Measurements from ENCODE around the gene HDGFL3. TPM values are rescaled to one million over a fixed set of nuclear protein-coding genes. Genes with fewer than 3 reads are reported as not detected.

The HDGFL3 gene
- total and polyA plus RNA-seq, 2 donors (not counting 1 experiment from before 2014, with no cell fraction given): 0.12 to 2.5 TPM

GRCh38 chr15:83090465-83090864 is 117.2 kb downstream of the HDGFL3 start:
- Histone ChIP-seq H3K27ac (ENCODE audit: low read length in 2 of 2) (no peak overlapping the region), H3K4me2 (replicated peaks; ENCODE audit: low read depth, low read length, poor library complexity, severe bottlenecking) (no peak overlapping the region), H3K9ac (ENCODE audit: low read length) (no peak overlapping the region), H3K4me3 (ENCODE audit: control extremely low read depth in 1 of 5, extremely low read depth in 1 of 5, insufficient read depth in 1 of 5, low read depth in 2 of 5, low read length in 4 of 5) (no peak overlapping the region), H3K27me3 (replicated peaks in 1 of 4; ENCODE audit: control extremely low read depth in 1 of 4, control insufficient read depth in 3 of 4, insufficient read depth in 4 of 4, low read length in 3 of 4) (no peaks in the 10 kb centered on the region), H3K36me3 (replicated peaks in 1 of 2; ENCODE audit: control extremely low read depth in 1 of 2, control insufficient read depth in 1 of 2, extremely low read depth in 1 of 2, insufficient read depth in 2 of 2, low read length in 1 of 2) (no peaks in the 10 kb centered on the region), H2AFZ (ENCODE audit: insufficient read depth, low read depth, low read length, poor library complexity, severe bottlenecking) (no peak overlapping the region), H4K20me1 (ENCODE audit: control insufficient read depth, insufficient read depth, low read length, poor library complexity, severe bottlenecking) (no peaks in the 10 kb centered on the region), H3K4me1 (ENCODE audit: control insufficient read depth in 2 of 2, insufficient read depth in 2 of 2, low read length in 2 of 2) (peaks cover 9 to 13% of the 10 kb centered on the region in 2 donors), H3K79me2 (ENCODE audit: control insufficient read depth, insufficient read depth, low read length) (no peaks in the 10 kb centered on the region), H3K9me3 (ENCODE audit: control extremely low read depth in 1 of 3, control insufficient read depth in 2 of 3, insufficient read depth in 1 of 3, low read length in 2 of 3) (no peaks in the 10 kb centered on the region)
- Mint-ChIP-seq H3K9me3 (ENCODE audit: insufficient read depth) (no peaks in the 10 kb centered on the region), H3K27me3 (peaks cover 14% of the 10 kb centered on the region), H3K4me1 (peaks cover 10% of the 10 kb centered on the region), H3K4me3 (no peak overlapping the region), H3K27ac (no peak overlapping the region)
- ATAC-seq (ENCODE audit: low read depth): no peak
- 94% methylated on average over 3 of the region's 4 CpGs for WGBS (ENCODE audit: insufficient coverage)
- CTCF ChIA-PET: no interaction called here
- no peak for DNase-seq
- POLR2A ChIA-PET: no interaction called here
- intact Hi-C loops (cut with micrococcal nuclease): no loop called here
- TF ChIP-seq EZH2 (IDR thresholded peaks at IDR 0.05; ENCODE audit: borderline replicate concordance, insufficient read depth, low read depth, low read length, poor library complexity, severe bottlenecking): no peak
- no peak for TF ChIP-seq CTCF (IDR thresholded peaks at IDR 0.05)

DNA sequence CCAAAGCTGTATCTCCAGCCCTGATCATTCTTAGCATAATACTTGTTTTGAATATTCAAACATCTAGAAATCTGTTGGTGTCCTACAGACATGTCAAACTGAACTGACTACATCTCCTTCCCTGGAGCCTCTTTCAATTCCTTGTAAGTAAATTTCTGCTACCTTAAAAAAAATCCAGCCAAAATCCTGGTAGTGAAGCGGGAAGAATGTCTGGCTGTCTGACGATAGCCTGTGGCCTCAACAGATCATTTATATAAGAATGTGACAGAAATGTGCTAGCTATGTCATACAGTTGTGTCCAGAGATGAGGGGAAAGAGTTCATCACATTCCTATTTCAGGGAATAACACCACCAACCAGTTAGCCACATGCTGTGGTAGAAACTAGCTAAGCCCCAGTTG is 118.7 kb downstream of the HDGFL3 start:
- Mint-ChIP-seq H3K27me3 (peaks cover 22% of the 10 kb centered on the region), H3K9me3 (ENCODE audit: insufficient read depth) (no peaks in the 10 kb centered on the region), H3K4me1 (peaks cover 10% of the 10 kb centered on the region), H3K27ac (no peak overlapping the region), H3K4me3 (no peak overlapping the region)
- H3K4me2 ChIP-seq (replicated peaks; ENCODE audit: low read depth, low read length, poor library complexity, severe bottlenecking): no peak overlapping the region
- DNase-seq: no peak
- ATAC-seq (ENCODE audit: low read depth): no peak
- CTCF ChIA-PET: interaction anchor here (0.6 kb wide), 1 partner anchor 17 kb away, joined by 3 read pairs; no protein-coding TSS in a partner anchor
- peaks cover 0 to under 1% (median 0%) of the 10 kb centered on the region in 3 donors for H3K9me3 ChIP-seq (ENCODE audit: control extremely low read depth in 1 of 3, control insufficient read depth in 2 of 3, insufficient read depth in 1 of 3, low read length in 2 of 3)
- WGBS (ENCODE audit: insufficient coverage): no CpG with 5 or more reads among the region's 2 CpGs
- no peak overlapping the region for H2AFZ ChIP-seq (ENCODE audit: insufficient read depth, low read depth, low read length, poor library complexity, severe bottlenecking)
- POLR2A ChIA-PET: no interaction called here
- no peak overlapping the region for H3K27ac ChIP-seq (ENCODE audit: low read length in 2 of 2)
- peaks cover 9 to 13% of the 10 kb centered on the region in 2 donors for H3K4me1 ChIP-seq (ENCODE audit: control insufficient read depth in 2 of 2, insufficient read depth in 2 of 2, low read length in 2 of 2)
- H3K4me3 ChIP-seq (ENCODE audit: control extremely low read depth in 1 of 5, extremely low read depth in 1 of 5, insufficient read depth in 1 of 5, low read depth in 2 of 5, low read length in 4 of 5): no peak overlapping the region
- H3K79me2 ChIP-seq (ENCODE audit: control insufficient read depth, insufficient read depth, low read length): no peaks in the 10 kb centered on the region
- H4K20me1 ChIP-seq (ENCODE audit: control insufficient read depth, insufficient read depth, low read length, poor library complexity, severe bottlenecking): no peaks in the 10 kb centered on the region
- peaks cover 0 to 6% (median 4%) of the 10 kb centered on the region in 4 experiments for H3K27me3 ChIP-seq (replicated peaks in 1 of 4; ENCODE audit: control extremely low read depth in 1 of 4, control insufficient read depth in 3 of 4, insufficient read depth in 4 of 4, low read length in 3 of 4)
- TF ChIP-seq EZH2 (IDR thresholded peaks at IDR 0.05; ENCODE audit: borderline replicate concordance, insufficient read depth, low read depth, low read length, poor library complexity, severe bottlenecking) (no peak), CTCF (IDR thresholded peaks at IDR 0.05) (no peak)
- intact Hi-C loops (cut with micrococcal nuclease): no loop called here
- no peak overlapping the region for H3K9ac ChIP-seq (ENCODE audit: low read length)
- H3K36me3 ChIP-seq (replicated peaks in 1 of 2; ENCODE audit: control extremely low read depth in 1 of 2, control insufficient read depth in 1 of 2, extremely low read depth in 1 of 2, insufficient read depth in 2 of 2, low read length in 1 of 2): no peaks in the 10 kb centered on the region
